ENCODE results near the gene VOPP1. TPM values are rescaled to one million over a fixed set of nuclear protein-coding genes. Genes with fewer than 3 reads are reported as not detected.

The VOPP1 gene
- total and polyA plus RNA-seq, 8 donors = 15.1 to 37.3 (median 19.2) TPM

DNA sequence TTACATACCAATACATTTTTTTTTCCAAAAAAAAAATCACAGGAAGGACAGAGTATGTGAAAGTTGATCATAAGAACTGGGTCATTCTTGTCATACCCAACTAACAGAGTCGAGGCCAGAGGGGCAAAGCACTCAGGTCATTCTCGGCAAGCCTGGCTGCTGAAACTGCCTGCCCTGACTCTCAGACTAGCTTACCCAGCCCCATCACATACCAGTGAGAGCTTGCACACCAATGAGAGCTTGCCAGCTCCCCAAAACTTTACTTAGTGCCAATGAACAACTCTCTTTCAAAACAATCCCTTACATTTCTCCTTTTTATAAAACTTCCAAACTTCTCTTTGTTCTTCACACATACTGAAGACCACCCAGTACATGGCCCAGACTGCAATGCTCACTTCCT is 48.9 kb downstream of the VOPP1 start:
- intact Hi-C loops (cut with DNase I) = no loop called here
- Histone ChIP-seq H3K27me3 (no peaks in the 10 kb centered on the region), H3K4me3 (no peak overlapping the region), H3K36me3 (no peaks in the 10 kb centered on the region), H3K4me1 (no peaks in the 10 kb centered on the region), H3K27ac (no peak overlapping the region), H3K9me3 (no peaks in the 10 kb centered on the region)
- DNase-seq = no peak
- no peak for ATAC-seq
- WGBS, 2 donors = 89 to 93% methylated on average over 2 of the region's 2 CpGs
- no peak for TF ChIP-seq CTCF (IDR thresholded peaks at IDR 0.05)
- no peak for FAIRE-seq

DNA sequence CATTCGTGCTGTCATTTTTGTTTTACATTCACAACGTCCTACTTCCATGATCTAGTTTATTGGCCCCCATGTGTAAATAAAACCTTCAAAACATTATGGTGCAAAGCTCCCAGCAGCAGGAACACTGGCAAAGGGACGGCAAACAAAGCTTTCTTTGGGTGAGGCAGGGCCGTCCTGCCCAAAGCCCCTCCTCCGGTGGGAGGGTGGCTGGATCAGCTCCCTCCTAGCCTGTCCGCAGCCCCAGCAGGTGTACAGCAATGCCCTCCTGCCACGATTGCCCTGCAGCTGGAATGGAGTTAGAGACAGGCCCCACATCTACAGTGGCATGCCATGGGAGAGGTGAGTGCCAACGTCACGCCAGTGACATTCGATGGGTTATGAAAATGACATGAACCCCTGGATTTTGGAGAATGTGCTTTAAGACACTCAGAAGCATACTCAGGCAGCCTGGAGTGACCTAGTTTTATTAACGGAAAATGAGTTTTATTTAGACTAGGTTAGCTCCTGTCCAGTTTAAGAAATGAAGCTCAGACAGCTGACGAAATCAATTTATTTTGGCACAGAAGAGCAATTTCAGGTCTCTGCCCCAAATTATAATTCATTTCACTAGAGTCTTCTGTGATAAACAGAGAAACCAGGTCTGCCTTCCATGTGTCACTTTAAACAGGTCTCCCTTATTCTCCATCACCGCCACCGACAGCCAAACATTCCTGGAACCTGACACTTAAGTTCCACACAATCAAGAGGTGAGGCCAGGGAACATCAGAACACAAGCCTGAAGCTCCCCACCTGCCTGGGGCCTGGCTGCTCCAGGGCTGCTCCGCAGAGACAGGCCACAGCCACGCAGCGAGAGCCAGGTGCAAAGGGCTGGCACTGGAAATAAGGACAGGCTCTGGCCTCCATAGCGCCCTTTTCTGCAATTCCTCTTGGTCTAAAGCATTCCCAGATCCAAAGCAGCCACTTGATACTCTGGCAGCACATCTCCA is 50.1 kb downstream of the VOPP1 start:
- Histone ChIP-seq H3K27me3 (no peaks in the 10 kb centered on the region), H3K36me3 (no peaks in the 10 kb centered on the region), H3K9me3 (no peaks in the 10 kb centered on the region), H3K27ac (no peak overlapping the region), H3K4me1 (no peaks in the 10 kb centered on the region), H3K4me3 (no peak overlapping the region)
- ATAC-seq = no peak
- 84% methylated on average over 18 of the region's 18 CpGs for WGBS, 2 donors
- DNase-seq = no peak
- intact Hi-C loops (cut with DNase I) = no loop called here
- no peak for FAIRE-seq
- no peak for TF ChIP-seq CTCF (IDR thresholded peaks at IDR 0.05)

DNA sequence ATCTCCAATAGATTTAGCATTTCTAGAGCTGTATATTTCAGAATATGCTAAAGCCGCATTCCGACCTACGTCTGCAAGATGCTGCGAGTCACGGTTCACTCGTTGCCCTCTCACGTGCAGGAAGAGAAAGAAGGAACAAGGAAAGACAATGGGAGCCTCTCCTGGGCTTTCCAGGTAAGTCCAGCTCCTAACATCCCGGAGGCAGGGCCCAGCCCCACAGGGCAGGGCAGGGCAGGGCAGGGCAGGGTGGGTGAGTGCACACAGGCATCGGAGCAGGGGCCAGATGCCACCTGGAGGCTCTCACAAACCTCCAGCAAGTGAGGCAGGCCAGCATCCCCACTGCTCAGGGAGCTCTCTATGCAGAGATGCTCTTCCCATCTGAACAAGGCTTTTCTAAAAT is 50.8 kb downstream of the VOPP1 start:
- intact Hi-C loops (cut with DNase I) = no loop called here
- WGBS, 2 donors = 86 to 87% methylated on average over 9 of the region's 9 CpGs
- Histone ChIP-seq H3K4me3 (no peak overlapping the region), H3K27ac (no peak overlapping the region), H3K9me3 (no peaks in the 10 kb centered on the region), H3K27me3 (no peaks in the 10 kb centered on the region), H3K4me1 (no peaks in the 10 kb centered on the region), H3K36me3 (no peaks in the 10 kb centered on the region)
- ATAC-seq (no peak), FAIRE-seq (no peak), DNase-seq (no peak)
- no peak for TF ChIP-seq CTCF (IDR thresholded peaks at IDR 0.05)

DNA sequence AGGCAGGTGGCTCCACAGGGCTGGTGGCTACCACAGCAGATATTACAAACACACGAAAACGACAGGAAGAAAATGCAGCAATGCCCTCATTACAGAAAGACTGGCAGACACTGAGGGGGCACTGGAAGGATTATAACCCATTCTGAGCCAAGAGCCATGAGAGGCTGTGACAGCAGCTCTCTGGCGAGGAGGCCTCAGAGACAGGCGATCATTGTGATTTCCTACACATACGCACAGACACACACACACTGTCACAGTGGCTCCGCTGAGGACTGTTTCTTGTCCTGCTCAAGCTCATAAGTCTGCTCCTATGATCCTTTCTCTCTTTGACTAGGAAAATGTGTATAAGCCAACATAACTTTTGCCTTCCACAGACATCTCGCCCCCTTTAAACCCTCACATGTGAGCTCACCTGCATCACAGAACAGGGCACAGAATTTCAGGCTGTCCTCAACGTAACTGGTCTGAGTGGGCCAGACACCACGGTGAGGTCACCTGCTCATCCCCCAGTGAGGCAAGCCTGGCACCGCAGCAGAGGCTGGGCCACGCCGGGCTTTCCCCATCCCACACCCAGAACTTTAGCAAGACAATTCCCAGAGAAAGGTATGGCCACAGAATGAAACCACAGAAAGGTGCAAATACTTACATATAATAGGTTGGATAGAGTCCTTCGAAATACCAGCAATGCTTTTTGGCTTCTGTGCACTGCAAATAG is 51.7 kb downstream of the VOPP1 start:
- H3K36me3 ChIP-seq = peaks cover 0 to 4% (median 0%) of the 10 kb centered on the region in 3 donors
- H3K27ac ChIP-seq = no peak overlapping the region
- no peaks in the 10 kb centered on the region for H3K4me1 ChIP-seq
- no peak overlapping the region for H3K4me3 ChIP-seq
- H3K9me3 ChIP-seq = no peaks in the 10 kb centered on the region
- 91 to 95% methylated on average over 13 of the region's 13 CpGs for WGBS, 2 donors
- intact Hi-C loops (cut with DNase I) = no loop called here
- FAIRE-seq (no peak), ATAC-seq (no peak), DNase-seq (no peak)
- H3K27me3 ChIP-seq = no peaks in the 10 kb centered on the region
- TF ChIP-seq CTCF (IDR thresholded peaks at IDR 0.05) = no peak
